Stimulated activated CD4-positive, alpha-beta T cell treated with anti-CD3 and anti-CD28 coated beads, TNF-alpha, amount 100 ng/mL, for 24 hours (primary cell): ENCODE data around the gene ENTPD7.
A peak's percentile ranks its signal among the peaks of the same experiment; 100 is the strongest.
"Not testable (repeated sequence)": the region's sequence is repeated elsewhere in the genome, so short reads cannot be mapped to it uniquely, and the experiment has no call there.

ENCODE experiments used
- DNase-seq, 3 experiments: peaks; one replicate each; pipeline ENCODE4 v3.0.0-alpha.2; 2020; ENCODE audit warnings: low read depth in 3 of 3

ENTPD7 gene, protein sequence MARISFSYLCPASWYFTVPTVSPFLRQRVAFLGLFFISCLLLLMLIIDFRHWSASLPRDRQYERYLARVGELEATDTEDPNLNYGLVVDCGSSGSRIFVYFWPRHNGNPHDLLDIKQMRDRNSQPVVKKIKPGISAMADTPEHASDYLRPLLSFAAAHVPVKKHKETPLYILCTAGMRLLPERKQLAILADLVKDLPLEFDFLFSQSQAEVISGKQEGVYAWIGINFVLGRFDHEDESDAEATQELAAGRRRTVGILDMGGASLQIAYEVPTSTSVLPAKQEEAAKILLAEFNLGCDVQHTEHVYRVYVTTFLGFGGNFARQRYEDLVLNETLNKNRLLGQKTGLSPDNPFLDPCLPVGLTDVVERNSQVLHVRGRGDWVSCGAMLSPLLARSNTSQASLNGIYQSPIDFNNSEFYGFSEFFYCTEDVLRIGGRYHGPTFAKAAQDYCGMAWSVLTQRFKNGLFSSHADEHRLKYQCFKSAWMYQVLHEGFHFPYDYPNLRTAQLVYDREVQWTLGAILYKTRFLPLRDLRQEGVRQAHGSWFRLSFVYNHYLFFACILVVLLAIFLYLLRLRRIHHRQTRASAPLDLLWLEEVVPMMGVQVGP

DNA sequence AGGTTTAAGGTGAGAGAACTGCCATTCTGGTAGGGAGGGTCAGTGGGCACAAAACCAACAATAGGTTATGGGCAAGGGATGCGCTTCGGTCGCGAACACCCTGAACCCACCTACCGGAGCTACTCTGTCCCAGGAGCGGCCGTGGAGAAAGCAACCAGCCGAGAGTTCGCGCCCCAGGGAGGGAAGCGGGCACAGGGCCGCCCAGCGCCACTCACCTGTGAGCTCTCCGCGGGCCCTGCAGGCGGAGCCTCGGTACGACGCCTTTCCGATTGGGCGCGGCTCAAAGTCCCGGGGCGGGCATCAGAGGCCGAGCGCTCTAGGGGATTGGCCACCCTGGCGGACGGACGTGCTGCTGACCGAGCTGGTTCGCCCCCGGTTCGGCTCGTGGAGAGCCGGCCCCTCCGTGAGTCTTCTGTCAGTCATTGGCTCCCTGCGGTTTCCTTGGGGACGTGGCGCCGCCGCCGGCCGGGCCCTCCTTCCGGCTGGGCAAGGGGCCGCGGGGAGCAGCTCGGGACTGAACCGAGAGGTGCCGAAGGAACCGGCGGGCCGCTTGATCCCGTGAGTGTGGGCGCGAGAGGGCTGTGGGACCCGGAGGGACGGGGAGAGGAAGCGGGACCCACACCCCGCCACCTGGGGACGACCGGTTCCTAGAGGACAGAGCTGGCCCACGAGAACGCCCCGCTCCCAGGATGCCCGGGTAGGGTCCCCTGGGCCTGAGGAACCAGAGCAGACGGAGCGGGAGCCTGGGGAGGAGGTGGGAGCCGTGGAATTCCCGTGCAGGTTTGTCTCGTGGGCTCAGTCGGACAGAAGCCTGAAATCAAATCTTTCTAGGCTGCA, at the start of gene ENTPD7:
Gene ENTPD7 (plus strand): TSS at position 479 of the 837 bp plus-strand sequence. CDS start 448 bp downstream, outside the sequence.
- DNase-seq: peak; percentile 83 to 93 (median 83)

DNA sequence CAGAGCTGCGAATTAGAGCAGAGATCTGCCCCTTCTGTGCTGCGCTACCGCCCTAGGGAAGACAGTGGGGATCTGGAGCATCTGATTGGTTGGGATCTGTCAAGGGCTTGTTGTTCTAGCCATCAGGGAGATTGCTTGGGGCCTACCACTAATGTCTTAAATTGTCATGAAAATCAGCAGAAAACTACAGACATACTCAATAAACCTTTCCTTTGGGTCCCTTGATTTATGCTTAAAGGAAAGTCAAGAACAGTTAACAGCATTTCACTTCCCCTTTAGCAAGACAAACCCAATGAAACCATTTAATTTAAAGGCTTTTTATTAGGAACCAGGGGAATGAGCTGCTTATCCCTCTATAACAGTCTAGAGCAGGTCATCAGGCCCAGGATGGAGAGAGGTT, 49.1 kb upstream of the ENTPD7 start:
- no peak for DNase-seq

DNA sequence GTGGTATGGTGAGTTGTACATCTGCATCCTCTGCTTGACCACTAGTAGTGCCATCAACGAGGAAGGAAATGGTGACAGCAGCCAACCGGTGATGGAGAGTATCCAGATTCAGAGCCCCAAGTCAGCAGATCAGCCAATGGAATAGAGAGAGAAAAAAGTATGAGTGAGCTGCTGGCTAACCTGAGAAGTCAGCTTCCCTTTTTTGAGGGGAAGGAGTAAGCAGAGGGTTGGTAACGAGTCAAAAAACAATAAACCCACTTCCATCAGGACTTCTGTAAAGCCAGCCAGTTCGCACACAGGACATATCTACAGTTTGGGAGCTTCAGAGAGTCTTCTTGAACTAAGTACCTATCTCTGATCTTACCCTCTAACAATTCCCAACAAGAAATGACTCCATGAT, 48.0 kb upstream of the ENTPD7 start:
- no peak for DNase-seq

DNA sequence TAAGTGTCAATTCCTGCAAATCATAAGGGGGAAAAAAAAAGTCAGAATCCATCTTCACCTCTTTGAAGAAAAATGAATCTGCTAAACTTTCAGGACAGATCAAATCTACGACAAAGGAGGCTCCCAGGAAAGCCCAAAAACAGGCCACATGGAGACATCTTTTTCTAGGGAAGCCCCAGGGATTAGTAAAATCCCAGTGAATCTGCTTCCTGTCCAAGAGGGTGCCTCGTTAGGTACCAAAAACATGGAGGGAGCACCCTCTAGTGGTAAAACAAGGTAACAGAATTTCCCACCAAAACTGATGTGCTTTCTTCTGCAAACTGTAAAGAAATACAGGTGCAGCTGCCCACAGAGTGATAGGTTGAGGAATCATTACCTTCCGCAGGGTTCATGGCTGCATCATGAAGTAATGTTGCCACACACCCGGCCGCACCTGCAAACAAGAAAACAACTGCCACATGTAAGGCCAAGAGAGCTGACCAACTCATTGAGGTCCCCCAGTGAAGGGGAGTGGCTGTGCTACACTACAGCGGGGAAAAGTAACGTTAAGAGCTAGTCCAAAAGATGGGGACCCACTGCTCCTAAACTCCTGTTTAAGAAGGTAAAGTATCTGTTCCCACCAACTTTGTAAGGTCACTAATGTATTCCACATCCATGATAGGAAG, 47.0 kb upstream of the ENTPD7 start:
- DNase-seq: peak in 1 of 3 experiments; percentile 21

DNA sequence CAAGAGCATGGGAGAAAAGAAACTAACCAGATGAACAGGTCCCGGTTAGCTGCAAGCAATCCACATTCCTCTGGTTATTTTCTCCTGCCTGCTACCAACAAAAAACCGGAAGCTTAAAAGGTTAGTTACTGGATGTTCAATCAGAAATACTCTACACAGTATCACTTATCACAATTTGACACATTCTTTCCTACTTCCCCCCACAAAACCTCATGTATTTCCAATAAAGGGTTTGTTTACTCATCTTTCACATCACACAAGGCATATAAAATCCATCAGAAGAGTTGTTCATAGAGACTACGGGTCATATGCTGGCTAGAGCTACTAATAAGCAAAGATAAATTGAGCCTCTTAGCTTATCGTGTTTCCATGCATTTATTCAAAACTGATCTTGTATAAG, 43.9 kb upstream of the ENTPD7 start:
- DNase-seq: no peak

DNA sequence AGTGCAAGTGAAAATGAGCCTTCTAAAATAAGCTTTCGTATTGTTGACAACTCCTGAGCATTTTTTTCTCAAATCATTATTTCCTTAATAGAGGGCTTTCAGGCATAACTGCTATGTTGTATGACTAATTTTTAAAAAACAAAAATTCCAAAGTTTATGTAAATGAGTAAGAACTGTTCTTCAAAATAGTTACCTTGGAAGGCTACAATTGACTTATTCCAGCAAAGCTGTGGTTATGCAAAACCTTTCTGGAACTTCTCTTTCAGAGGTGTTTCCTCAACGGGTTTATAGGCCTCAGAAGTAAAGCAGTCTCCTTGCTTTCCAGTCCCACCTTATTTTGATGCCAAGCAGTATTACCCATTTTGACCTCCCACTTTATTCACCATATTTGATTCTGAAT, 41.6 kb upstream of the ENTPD7 start:
- DNase-seq: no peak

DNA sequence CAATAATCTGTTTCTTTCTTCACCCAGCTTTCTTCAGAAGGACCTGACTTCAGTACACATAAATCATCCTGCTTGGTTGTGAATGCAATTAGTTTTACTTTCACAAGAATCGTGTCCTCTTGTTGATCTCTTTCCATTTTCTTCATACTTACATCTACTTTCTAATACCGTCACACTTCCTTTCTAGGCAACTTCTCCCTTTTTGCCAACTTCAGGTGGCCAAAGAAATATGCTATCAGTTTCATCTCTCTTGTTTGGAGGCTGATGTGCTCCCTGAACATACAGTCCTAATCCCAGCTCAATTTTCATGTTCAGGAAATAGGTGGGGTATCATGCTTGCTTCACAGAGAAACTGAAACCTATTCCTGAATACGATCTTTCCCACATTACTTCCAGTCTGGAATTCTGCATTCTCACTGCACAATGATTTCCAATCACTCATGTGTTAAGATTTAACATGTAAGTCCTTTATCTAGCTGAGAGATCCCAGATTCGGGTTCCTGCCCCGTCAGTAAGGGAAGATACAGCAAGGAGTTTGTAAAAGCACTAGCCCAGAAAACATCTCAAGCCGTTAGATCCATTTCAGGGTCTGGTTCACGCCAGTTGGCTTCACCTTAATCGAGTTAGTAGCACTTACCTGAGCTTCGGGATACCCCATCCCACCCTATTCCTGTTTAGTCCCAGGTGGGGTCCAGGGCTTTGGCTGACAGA, 40.1 kb upstream of the ENTPD7 start:
- DNase-seq: no peak

DNA sequence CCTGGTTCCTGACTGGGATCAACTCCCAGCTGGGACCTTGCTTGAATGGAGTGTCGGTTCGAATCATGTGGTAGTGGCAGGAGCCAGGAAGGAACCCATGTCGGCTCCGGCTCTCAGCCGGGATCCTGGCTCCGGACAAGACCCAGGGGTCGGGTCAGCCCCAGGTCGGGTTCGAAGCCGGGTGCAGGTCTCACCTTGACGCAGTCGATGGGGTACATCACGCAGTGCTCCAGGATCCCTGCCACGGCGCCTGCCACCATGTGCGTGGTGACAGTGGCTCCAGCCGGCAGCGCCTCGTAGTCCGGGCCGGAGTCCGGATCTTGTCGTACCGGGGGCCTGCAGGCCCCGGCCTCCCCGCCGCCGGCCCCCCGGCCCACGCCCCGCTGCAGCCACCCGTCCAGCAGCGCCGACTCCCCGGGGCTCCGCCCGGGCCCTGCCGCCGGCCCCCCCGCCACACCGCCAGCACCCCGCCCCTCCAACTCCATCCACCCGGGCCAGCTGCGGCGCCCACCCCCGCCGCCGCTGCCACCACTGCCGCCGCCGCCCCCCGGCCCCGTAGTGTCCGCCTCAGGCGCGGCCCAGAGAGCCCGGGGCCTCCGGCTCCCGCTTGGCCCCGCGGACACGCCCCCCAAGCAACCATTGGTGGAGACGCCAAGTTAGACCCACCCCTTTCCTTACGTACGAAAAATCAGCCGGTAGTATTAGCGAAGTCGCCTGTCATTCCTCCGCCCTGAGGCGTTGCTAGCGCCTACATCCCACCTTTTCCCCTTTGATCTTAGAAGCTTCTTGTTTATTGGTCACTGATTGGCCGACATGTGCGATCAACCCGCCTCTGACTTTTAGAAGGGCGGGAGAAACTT, 39.2 kb upstream of the ENTPD7 start, which contains the start of gene SLC25A28:
Gene SLC25A28 (minus strand): TSS at position 589 of the 860 bp plus-strand sequence. CDS start 104 bp downstream, at position 485.
- DNase-seq: peak; percentile 80 to 90 (median 90)

DNA sequence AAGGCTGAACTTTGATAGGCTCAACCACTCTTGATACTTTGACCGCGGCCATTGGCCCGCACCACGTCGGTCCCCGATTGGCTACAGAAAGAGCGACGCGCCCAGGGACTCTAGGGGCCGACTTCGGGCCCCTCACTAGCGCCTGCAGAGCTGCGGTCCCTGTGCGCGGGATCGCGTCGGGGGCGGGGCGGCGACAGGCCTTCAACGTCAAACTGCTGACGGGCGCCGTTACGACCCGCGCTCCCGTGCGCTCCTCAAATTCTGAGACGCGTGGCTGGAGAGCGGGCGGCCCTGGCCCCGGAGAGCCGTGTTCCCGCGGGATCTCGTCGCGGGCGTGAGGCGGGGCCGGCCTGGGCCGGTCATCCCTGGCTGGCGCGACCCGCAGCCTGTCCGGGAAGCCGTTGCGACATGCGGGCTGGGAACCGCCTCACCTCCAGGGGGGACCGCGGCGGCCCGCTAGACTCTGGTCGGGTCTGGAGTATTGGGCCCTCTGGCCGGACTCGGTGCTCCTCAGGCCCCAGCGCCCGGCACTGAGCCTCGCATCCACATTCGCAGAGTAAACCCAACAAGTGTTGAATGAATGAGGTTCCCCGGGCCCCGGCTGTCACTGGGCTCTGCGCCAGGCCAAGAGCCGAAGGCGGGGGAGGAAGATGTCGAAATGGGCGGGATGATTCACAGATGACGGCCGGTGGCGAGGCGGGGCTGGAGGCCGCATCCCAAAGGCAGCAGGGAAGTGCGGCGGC, 38.4 kb upstream of the ENTPD7 start:
- peak; percentile 72 to 88 (median 78) for DNase-seq

DNA sequence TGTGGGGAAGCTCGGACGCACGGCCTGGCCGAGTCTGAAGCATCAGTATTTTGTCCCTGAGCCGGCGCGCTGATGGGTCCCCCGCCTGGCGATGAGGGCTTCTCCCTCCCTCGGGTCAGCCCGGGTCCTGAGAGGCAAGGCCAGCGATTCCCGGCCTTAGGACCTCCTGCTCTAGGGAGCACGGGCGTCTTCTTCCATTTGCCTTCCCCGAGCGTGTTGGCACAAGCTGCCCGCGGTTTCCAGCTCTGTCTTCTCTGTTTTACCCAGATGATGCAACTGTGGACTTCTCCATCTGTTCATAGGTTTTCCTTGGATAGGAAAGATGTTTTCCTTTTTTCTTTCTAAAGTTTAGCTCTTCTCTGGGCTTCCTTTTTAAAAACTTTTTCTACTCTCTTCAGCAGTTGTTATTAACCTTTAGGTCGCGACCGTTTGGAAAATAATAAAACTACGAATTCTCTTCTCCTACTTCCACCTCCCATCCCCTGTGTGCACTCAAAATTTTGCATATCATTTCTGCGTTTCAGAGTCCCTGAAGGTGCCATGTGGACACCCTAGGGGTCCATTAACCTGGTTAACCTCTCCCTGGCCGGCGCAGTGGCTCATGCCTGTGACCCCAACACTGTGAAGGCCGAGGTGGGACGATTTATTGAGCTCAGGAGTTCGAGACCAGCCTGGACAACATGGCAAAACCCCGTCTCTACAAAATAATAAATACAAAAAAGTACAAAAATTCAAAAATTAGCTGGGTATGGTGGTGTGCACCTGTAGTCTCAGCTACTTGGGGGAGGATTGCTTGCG, 37.7 kb upstream of the ENTPD7 start:
- DNase-seq: no peak

DNA sequence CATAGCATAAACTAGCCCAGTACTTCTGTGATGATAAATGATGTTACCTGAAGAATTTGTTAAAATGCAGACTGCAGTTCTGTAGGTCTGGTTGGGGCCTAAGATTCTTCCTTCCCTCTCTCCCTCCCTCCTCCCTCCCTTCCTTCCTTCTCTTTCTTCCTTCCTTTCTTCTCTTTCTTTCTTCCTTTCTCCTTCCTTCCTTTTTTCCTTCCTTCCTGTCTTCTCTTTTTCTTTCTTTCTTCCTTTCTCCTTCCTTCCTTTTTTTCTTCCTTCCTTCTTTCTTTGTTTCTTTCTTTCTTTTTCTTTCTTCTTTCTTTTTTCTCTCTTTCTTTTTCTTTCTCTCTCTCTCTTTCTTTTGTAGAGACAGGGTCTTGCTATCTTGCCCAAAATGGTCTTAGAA, 35.4 kb upstream of the ENTPD7 start:
- no peak for DNase-seq

DNA sequence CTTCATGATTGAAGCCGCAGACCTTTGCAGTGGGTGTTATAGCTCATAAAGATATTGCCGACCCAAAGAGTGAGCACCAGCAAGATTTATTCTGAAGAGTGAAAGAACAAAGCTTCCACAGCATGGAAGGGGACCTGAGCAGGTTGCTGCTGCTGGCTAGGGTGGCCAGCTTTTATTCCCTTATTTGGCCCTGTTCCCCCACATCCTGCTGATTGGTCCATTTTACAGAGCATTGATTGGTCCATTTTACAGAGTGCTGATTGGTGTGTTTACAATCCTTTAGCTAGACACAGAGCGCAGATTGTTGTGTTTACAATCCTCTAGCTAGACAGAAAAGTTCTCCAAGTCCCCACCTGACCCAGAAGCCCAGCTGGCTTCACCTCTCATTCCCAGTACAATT, 34.2 kb upstream of the ENTPD7 start:
- not testable (repeated sequence) for DNase-seq

DNA sequence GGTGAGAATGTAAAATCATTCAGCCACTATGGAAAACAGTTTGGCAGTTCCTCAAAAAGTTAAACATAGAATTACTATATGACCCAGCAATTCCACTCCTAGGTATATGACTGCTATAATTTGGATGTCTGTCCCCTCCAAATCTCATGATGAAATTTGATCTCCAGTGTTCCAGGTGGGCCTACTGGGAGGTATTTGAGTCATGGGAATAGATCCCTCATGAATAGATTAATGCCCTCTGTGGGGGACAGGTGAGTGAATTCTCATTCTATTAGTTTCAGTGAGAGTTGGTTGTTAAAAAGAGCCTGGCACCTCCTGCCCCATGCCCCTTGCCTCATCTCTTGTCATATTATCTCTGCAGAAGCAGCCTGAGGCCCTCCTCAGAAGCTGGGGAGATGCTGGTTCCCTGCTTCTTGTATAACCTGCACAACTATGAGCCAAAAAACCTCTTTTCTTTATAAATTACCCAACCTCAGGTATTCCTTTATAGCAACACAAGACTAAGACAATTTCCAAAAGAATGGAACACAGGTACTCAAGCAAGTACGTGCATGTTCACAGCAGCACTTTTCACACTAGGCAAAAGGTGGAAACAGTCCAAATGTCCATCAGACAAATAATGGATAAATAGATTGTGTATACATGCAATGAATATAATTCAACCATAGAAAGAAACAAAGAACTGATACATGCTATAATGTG, 30.2 kb upstream of the ENTPD7 start:
- DNase-seq: no peak

DNA sequence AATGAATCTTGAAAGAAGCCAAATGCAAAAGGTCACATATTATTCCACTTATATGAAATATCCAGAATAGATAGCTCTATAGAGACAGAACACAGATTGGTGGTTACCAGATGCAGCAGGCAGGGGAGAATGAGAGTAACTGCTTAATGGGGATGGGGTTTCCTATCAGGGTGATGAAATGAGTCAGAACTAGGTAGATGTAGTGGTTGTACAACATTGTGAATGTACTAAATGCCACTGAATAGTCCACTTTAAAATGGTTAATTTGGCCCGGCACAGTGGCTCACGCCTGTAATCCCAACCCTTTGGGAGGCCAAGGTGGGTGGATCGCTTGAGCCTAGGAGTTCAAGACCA, 29.7 kb upstream of the ENTPD7 start:
- DNase-seq: no peak

DNA sequence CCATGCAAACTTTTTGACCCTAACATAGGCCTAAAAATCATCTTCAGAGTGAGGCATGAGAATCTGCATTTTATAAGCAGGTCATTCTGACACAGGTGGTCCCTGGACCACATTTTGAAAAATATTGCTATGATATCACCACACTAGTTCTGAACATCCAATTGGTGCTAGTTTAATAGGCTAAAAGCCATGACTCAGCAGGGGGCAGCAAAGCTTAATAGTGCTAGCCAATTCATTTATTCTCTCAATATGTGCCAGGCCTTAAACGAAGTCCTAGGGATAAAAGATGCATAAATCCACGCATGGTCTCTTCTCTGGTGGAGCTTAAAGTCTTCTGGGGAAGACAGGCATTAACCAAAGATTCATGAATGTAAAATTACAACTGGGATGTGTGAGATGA, 28.9 kb upstream of the ENTPD7 start:
- no peak for DNase-seq

DNA sequence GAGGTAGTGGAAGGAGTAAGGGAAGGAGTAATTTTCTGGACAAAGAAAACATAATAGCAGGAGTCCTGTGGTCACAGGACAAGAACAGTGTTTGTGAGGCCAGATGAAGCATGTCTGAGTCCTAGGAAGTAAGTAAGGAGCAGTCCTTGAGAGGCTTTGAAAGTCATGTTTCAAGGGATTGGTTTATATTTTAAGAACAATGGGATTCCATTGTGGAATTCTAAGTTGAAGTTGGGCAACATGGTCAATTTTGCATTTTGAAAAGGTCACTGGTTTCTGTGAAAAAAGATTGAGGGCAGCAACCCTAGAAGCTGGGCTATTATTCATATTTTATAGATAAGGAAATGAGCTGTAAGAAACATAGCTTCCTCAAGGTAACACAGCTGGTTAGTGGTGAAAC, 28.3 kb upstream of the ENTPD7 start:
- no peak for DNase-seq

DNA sequence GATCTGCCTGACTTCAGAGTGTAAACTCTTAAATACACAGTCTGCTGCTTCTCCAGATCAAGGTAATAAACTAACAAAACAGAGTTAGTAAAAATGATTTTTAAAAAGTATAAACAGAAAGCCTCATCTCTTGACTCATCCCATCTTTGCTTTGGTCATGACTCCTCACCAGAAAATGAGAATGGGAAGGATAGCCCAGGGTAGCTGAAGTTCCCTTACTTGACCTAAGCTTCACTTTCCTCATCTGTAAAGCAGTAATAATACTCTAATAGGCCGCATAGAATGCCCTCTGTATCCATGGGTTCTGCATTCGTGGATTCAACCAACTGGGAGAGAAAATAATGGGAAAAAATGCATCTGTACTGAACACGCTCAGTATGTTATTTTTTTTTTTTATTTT, 27.8 kb upstream of the ENTPD7 start:
- DNase-seq: no peak

DNA sequence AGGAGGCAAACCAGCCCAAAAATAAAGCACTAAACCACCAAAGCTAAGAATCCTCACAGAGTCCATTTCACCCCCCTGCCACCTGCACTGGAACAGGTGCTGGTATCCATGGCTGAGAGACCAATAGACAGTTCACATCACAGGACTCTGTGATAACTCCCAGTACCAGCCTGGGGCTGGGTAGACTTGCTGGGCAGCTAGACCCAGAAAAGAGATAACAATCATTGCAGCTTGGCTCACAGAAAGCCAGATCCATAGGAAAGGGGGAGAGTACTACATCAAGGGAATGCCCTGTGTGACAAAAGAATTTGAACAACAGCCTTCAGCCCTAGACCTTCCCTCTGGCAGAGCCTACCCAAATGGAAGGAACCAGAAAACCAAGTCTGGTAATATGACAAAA, 25.5 kb upstream of the ENTPD7 start:
- DNase-seq: no peak
